HCT116 (cell line): Measurements from ENCODE around the gene WDR48. TPM values are rescaled to one million over a fixed set of nuclear protein-coding genes. Genes with fewer than 3 reads are reported as not detected.

Experiments used
- ATAC-seq: fragments of 200-7000 bp; cut with Tn5 transposase; 2 replicates; pipeline ENCODE4 v1.9.1; 2020; ENCODE audit warnings: mild to moderate bottlenecking, moderate library complexity
- BruUV-seq: library from RNA; stranded (reverse); fragments of 400-500 nt; replicated peaks from 2 replicates; lab custom pipeline; 2021; lab: Mats Ljungman, UMichigan
- CTCF ChIA-PET: fragments of 300-600 bp; sonication (Branson Sonifier 250); formaldehyde crosslinking; loops from one replicate; lab custom pipeline; 2021; ENCODE audit warnings: antibody characterized with exemption; lab: Charles Lee
- POLR2A ChIA-PET: fragments of 300-600, 350-600 bp; sonication (Branson Sonifier 250); formaldehyde crosslinking; loops from one replicate; lab custom pipeline; 2021; ENCODE audit warnings: antibody characterized with exemption; lab: Charles Lee
- RAD21 ChIA-PET, 2 experiments: fragments of 300-600 bp; sonication (Branson Sonifier 250); formaldehyde crosslinking; loops; one replicate each; lab custom pipeline; 2023; ENCODE audit warnings: low total read pairs in 2 of 2; ENCODE audit not compliant: uncharacterized antibody in 2 of 2, unreplicated experiment in 2 of 2, low non-redundant PET in 1 of 2; lab: Charles Lee
- DNase-seq: peaks from one replicate; pipeline ENCODE4 v3.0.0-alpha.2; 2010; ENCODE audit warnings: low read depth, low spot score
- H2AFZ ChIP-seq: fragments of 200-600 bp; shearing (Covaris generic), sonication (generic); 2 replicates; pipeline ENCODE4 v1.6.1; 2017; ENCODE audit warnings: low read depth, mixed run types, mixed read lengths, antibody characterized with exemption, low read length; ENCODE audit not compliant: poor library complexity, severe bottlenecking
- H3K27ac ChIP-seq: 2 replicates; pipeline ENCODE4 v1.5.1; 2012; ENCODE audit warnings: low read depth, low read length
- H3K27me3 ChIP-seq: fragments of 200-600 bp; sonication (generic); 2 replicates; pipeline ENCODE4 v1.6.1; 2016; ENCODE audit warnings: mixed run types, low read length, mixed read lengths; ENCODE audit not compliant: insufficient read depth
- H3K36me3 ChIP-seq, 2 experiments: fragments of 200-500 bp in 1 of 2; fragments of 200-600 bp in 1 of 2; sonication (Bioruptor generic) in 1 of 2; sonication (generic) in 1 of 2; 2 replicates each; pipeline versions ENCODE4 v1.5.1 to v1.6.1; 2014 to 2016; ENCODE audit warnings: low read length in 2 of 2, inconsistent platforms in 1 of 2, mixed read lengths in 1 of 2, mixed run types in 1 of 2; ENCODE audit not compliant: insufficient read depth in 2 of 2, control insufficient read depth in 1 of 2
- H3K4me1 ChIP-seq, 2 experiments: fragments of 200-600 bp in 1 of 2; sonication (generic) in 1 of 2; 2 replicates each; pipeline versions ENCODE4 v1.5.1 to v1.6.1; 2012 to 2017; ENCODE audit warnings: low read length in 2 of 2, inconsistent platforms in 1 of 2, mild to moderate bottlenecking in 1 of 2, mixed read lengths in 1 of 2, mixed run types in 1 of 2, moderate library complexity in 1 of 2; ENCODE audit not compliant: insufficient read depth in 2 of 2, control insufficient read depth in 1 of 2
- H3K4me2 ChIP-seq: fragments of 200-600 bp; sonication (generic); 2 replicates; pipeline ENCODE4 v1.6.1; 2017; ENCODE audit warnings: mixed run types, low read length, mixed read lengths
- H3K4me3 ChIP-seq, 2 experiments: fragments of 200-600 bp in 1 of 2; sonication (generic) in 1 of 2; replicated peaks in 1 of 2; 2 replicates each; pipeline ENCODE4 v1.5.1; 2011 to 2016; ENCODE audit warnings: low read length in 2 of 2, control low read depth in 1 of 2, low read depth in 1 of 2, mild to moderate bottlenecking in 1 of 2, mixed read lengths in 1 of 2, mixed run types in 1 of 2
- H3K79me2 ChIP-seq: fragments of 200-600 bp; sonication (generic); 2 replicates; pipeline ENCODE4 v1.6.1; 2017; ENCODE audit warnings: mild to moderate bottlenecking, mixed run types, low read length, moderate library complexity, mixed read lengths; ENCODE audit not compliant: insufficient read depth
- H3K9ac ChIP-seq: fragments of 200-600 bp; sonication (generic); 2 replicates; pipeline ENCODE4 v1.6.1; 2016; ENCODE audit warnings: low read length, mixed read lengths
- H3K9me2 ChIP-seq: fragments of 200-600 bp; sonication (generic), shearing (Covaris generic); 2 replicates; pipeline ENCODE4 v1.6.1; 2017; ENCODE audit warnings: mixed run types, mild to moderate bottlenecking, moderate library complexity; ENCODE audit not compliant: insufficient read depth
- H3K9me3 ChIP-seq, 2 experiments: fragments of 200-500 bp in 1 of 2; fragments of 200-600 bp in 1 of 2; sonication (Bioruptor generic) in 1 of 2; sonication (generic) in 1 of 2; 2 replicates each; pipeline ENCODE4 v1.6.1; 2014 to 2017; ENCODE audit warnings: low read length in 2 of 2, mixed read lengths in 2 of 2, inconsistent platforms in 1 of 2, low read depth in 1 of 2, mild to moderate bottlenecking in 1 of 2, mixed run types in 1 of 2, moderate library complexity in 1 of 2; ENCODE audit not compliant: control insufficient read depth in 1 of 2, insufficient read depth in 1 of 2
- H4K20me1 ChIP-seq: fragments of 200-600 bp; sonication (generic), shearing (Covaris generic); 2 replicates; pipeline ENCODE4 v1.6.1; 2017; ENCODE audit warnings: mixed run types, mild to moderate bottlenecking, moderate library complexity; ENCODE audit not compliant: insufficient read depth
- CBX3 ChIP-seq: IDR thresholded peaks from 2 replicates; pipeline ENCODE4 v1.6.1; 2012; ENCODE audit warnings: low read depth
- EGR1 ChIP-seq: IDR thresholded peaks from 2 replicates; pipeline ENCODE4 v1.6.1; 2012; ENCODE audit warnings: low read depth
- ELF1 ChIP-seq: IDR thresholded peaks from 2 replicates; pipeline ENCODE4 v1.6.1; 2012; ENCODE audit warnings: low read depth, borderline replicate concordance
- EZH2 ChIP-seq: fragments of 200-600 bp; sonication (generic); IDR thresholded peaks from 2 replicates; pipeline ENCODE4 v1.6.1; 2017; ENCODE audit warnings: antibody characterized with exemption, mixed run types
- EZH2phosphoT487 ChIP-seq: fragments of 200-600 bp; IDR thresholded peaks from 2 replicates; pipeline ENCODE4 v1.6.1; 2018; ENCODE audit warnings: antibody characterized with exemption, borderline replicate concordance
- FOSL1 ChIP-seq: IDR thresholded peaks from 2 replicates; pipeline ENCODE4 v1.6.1; 2012; ENCODE audit warnings: low read depth
- JUND ChIP-seq: IDR thresholded peaks from 2 replicates; pipeline ENCODE4 v1.6.1; 2012
- POLR2A ChIP-seq: IDR thresholded peaks from 2 replicates; pipeline ENCODE4 v1.7.0; 2011; ENCODE audit warnings: borderline replicate concordance; ENCODE audit not compliant: insufficient read depth, insufficient read length; ENCODE audit errors: extremely low read depth
- RAD21 ChIP-seq: IDR thresholded peaks from 2 replicates; pipeline ENCODE4 v1.6.1; 2012; ENCODE audit warnings: low read depth, mild to moderate bottlenecking
- SIN3A ChIP-seq: IDR thresholded peaks from 2 replicates; pipeline ENCODE4 v1.6.1; 2012; ENCODE audit warnings: low read depth
- SP1 ChIP-seq: IDR thresholded peaks from 2 replicates; pipeline ENCODE4 v1.6.1; 2012; ENCODE audit warnings: low read depth
- SRF ChIP-seq: IDR thresholded peaks from 2 replicates; pipeline ENCODE4 v1.6.1; 2012; ENCODE audit warnings: low read depth
- YY1 ChIP-seq: IDR thresholded peaks from 2 replicates; pipeline ENCODE4 v1.6.1; 2011; ENCODE audit warnings: low read length, low read depth, moderate library complexity, mild to moderate bottlenecking; ENCODE audit not compliant: insufficient replicate concordance; ENCODE audit errors: extremely low read depth
- ZFX ChIP-seq: fragments of 450-650 bp; IDR thresholded peaks from 2 replicates; pipeline ENCODE4 v1.6.1; 2017
- ZNF274 ChIP-seq: fragments of 200-500 bp; sonication (Bioruptor generic); IDR thresholded peaks from 2 replicates; pipeline ENCODE4 v1.6.1; 2014; ENCODE audit warnings: mild to moderate bottlenecking, low read depth, low read length, inconsistent platforms
- intact Hi-C: fragments of 100-400 bp; cut with micrococcal nuclease; formaldehyde crosslinking; loops from 2 replicates; pipeline ENCODE4 v1.10.0; 2022
- total RNA-seq: library from RNA; stranded (reverse); gene quantifications from one replicate; pipeline ENCODE4 v1.2.1, GENCODE V29; 2021; ENCODE audit not compliant: unreplicated experiment
- TF ChIP-seq, protein P1 (sequence below): IDR thresholded peaks from 2 replicates; pipeline ENCODE4 v1.6.1; 2012
- TF ChIP-seq, protein P2 (sequence below), 3 experiments: fragments of 200-600 bp in 1 of 3; sonication (generic) in 1 of 3; IDR thresholded peaks in 2 of 3; conservative IDR thresholded peaks in 1 of 3; 2 replicates each; pipeline ENCODE4 v1.5.1; 2012 to 2017; ENCODE audit warnings: low read depth in 2 of 3, low read length in 2 of 3, antibody characterized with exemption in 1 of 3, borderline replicate concordance in 1 of 3, control low read depth in 1 of 3, mild to moderate bottlenecking in 1 of 3, mixed read lengths in 1 of 3, mixed run types in 1 of 3, moderate library complexity in 1 of 3; ENCODE audit not compliant: insufficient read depth in 1 of 3
- TF ChIP-seq, protein P3 (sequence below): IDR thresholded peaks from 2 replicates; pipeline ENCODE4 v1.6.1; 2012
- TF ChIP-seq, protein P4 (sequence below): IDR thresholded peaks from 2 replicates; pipeline ENCODE4 v1.6.1; 2011; ENCODE audit warnings: mild to moderate bottlenecking, low read length, moderate library complexity; ENCODE audit not compliant: insufficient replicate concordance; ENCODE audit errors: extremely low read depth
- TF ChIP-seq, protein P5 (sequence below): IDR thresholded peaks from 2 replicates; pipeline ENCODE4 v1.6.1; 2012; ENCODE audit warnings: low read depth

The WDR48 gene
- total RNA-seq, 1 experiment from 2014 or later: 35.6 TPM

DNA sequence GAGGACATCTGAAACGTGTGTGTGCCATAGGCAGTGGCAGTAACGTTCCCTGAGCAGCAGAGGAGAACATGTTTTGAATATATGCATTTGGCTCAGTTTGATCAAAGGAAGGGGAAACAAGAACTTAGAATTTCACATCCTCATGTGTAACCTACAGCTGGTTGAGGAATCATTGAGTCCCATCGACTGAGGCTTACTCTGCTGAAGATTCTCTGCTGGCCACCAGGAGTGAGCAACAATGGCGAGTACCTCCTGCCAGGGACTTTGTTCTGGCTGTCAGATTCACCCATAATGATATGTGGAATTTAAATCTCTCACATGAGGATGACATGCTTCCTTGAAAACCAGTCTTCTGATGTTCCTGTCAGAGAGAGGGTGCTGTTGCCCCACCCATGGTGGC, 34.3 kb downstream of the WDR48 start:
- Histone ChIP-seq H3K9ac (no peak overlapping the region), H3K4me2 (no peak overlapping the region), H3K9me3 (no peaks in the 10 kb centered on the region), H3K27ac (no peak overlapping the region), H3K4me3 (no peak overlapping the region), H3K79me2 (no peaks in the 10 kb centered on the region), H3K9me2 (no peaks in the 10 kb centered on the region), H3K36me3 (peaks cover 0 to 11% of the 10 kb centered on the region in 2 experiments; a peak in 2 of 4 replicates), H2AFZ (no peak overlapping the region), H4K20me1 (no peaks in the 10 kb centered on the region), H3K4me1 (no peaks in the 10 kb centered on the region), H3K27me3 (no peaks in the 10 kb centered on the region)
- no TSS peak for BruUV-seq
- TF ChIP-seq, protein P1, sequence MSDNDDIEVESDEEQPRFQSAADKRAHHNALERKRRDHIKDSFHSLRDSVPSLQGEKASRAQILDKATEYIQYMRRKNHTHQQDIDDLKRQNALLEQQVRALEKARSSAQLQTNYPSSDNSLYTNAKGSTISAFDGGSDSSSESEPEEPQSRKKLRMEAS: no peak
- TF ChIP-seq, protein P2, sequence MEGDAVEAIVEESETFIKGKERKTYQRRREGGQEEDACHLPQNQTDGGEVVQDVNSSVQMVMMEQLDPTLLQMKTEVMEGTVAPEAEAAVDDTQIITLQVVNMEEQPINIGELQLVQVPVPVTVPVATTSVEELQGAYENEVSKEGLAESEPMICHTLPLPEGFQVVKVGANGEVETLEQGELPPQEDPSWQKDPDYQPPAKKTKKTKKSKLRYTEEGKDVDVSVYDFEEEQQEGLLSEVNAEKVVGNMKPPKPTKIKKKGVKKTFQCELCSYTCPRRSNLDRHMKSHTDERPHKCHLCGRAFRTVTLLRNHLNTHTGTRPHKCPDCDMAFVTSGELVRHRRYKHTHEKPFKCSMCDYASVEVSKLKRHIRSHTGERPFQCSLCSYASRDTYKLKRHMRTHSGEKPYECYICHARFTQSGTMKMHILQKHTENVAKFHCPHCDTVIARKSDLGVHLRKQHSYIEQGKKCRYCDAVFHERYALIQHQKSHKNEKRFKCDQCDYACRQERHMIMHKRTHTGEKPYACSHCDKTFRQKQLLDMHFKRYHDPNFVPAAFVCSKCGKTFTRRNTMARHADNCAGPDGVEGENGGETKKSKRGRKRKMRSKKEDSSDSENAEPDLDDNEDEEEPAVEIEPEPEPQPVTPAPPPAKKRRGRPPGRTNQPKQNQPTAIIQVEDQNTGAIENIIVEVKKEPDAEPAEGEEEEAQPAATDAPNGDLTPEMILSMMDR (IDR thresholded peaks at IDR 0.05 in 2 of 3, conservative IDR thresholded peaks at IDR 0.05 in 1 of 3; ENCODE audit: borderline replicate concordance in 1 of 3, insufficient read depth in 1 of 3, low read depth in 2 of 3, low read length in 2 of 3): no peak
- TF ChIP-seq SRF: no peak
- no peak for TF ChIP-seq FOSL1
- no peak for TF ChIP-seq SP1
- TF ChIP-seq ZFX: no peak
- no peak for TF ChIP-seq SIN3A
- no peak for TF ChIP-seq EZH2phosphoT487
- TF ChIP-seq JUND: no peak
- TF ChIP-seq, protein P3, sequence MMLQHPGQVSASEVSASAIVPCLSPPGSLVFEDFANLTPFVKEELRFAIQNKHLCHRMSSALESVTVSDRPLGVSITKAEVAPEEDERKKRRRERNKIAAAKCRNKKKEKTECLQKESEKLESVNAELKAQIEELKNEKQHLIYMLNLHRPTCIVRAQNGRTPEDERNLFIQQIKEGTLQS: no peak
- no peak for TF ChIP-seq ZNF274
- TF ChIP-seq, protein P4, sequence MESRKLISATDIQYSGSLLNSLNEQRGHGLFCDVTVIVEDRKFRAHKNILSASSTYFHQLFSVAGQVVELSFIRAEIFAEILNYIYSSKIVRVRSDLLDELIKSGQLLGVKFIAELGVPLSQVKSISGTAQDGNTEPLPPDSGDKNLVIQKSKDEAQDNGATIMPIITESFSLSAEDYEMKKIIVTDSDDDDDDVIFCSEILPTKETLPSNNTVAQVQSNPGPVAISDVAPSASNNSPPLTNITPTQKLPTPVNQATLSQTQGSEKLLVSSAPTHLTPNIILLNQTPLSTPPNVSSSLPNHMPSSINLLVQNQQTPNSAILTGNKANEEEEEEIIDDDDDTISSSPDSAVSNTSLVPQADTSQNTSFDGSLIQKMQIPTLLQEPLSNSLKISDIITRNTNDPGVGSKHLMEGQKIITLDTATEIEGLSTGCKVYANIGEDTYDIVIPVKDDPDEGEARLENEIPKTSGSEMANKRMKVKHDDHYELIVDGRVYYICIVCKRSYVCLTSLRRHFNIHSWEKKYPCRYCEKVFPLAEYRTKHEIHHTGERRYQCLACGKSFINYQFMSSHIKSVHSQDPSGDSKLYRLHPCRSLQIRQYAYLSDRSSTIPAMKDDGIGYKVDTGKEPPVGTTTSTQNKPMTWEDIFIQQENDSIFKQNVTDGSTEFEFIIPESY: no peak
- TF ChIP-seq RAD21: no peak
- no peak for TF ChIP-seq ELF1
- no peak for TF ChIP-seq POLR2A
- TF ChIP-seq, protein P5, sequence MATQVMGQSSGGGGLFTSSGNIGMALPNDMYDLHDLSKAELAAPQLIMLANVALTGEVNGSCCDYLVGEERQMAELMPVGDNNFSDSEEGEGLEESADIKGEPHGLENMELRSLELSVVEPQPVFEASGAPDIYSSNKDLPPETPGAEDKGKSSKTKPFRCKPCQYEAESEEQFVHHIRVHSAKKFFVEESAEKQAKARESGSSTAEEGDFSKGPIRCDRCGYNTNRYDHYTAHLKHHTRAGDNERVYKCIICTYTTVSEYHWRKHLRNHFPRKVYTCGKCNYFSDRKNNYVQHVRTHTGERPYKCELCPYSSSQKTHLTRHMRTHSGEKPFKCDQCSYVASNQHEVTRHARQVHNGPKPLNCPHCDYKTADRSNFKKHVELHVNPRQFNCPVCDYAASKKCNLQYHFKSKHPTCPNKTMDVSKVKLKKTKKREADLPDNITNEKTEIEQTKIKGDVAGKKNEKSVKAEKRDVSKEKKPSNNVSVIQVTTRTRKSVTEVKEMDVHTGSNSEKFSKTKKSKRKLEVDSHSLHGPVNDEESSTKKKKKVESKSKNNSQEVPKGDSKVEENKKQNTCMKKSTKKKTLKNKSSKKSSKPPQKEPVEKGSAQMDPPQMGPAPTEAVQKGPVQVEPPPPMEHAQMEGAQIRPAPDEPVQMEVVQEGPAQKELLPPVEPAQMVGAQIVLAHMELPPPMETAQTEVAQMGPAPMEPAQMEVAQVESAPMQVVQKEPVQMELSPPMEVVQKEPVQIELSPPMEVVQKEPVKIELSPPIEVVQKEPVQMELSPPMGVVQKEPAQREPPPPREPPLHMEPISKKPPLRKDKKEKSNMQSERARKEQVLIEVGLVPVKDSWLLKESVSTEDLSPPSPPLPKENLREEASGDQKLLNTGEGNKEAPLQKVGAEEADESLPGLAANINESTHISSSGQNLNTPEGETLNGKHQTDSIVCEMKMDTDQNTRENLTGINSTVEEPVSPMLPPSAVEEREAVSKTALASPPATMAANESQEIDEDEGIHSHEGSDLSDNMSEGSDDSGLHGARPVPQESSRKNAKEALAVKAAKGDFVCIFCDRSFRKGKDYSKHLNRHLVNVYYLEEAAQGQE: no peak
- TF ChIP-seq YY1: no peak
- no peak for TF ChIP-seq EGR1
- no peak for TF ChIP-seq EZH2
- TF ChIP-seq CBX3: no peak
- ATAC-seq (no peak), DNase-seq (no peak)
- intact Hi-C loops: no loop called here
- ChIA-PET CTCF (no interaction called here), RAD21 (no interaction called here), POLR2A (no interaction called here)
